Fibroblast of skin of left quadriceps (primary cell): ENCODE results near the gene FAM229B.
A peak's percentile ranks its signal among the peaks of the same experiment; 100 is the strongest.
"Not testable (repeated sequence)": the region's sequence is repeated elsewhere in the genome, so short reads cannot be mapped to it uniquely, and the experiment has no call there.

ENCODE experiments used
- DNase-seq, 2 experiments: peaks; one replicate each; pipeline ENCODE4 v3.0.0-alpha.2; 2013; ENCODE audit warnings: low read depth in 2 of 2

FAM229B gene

GRCh38 chr6:112065426-112065986, 21.9 kb upstream of the FAM229B start:
- DNase-seq = no peak

GRCh38 chr6:112066606-112067005, 20.8 kb upstream of the FAM229B start:
- no peak for DNase-seq

GRCh38 chr6:112081569-112081968, 5.8 kb upstream of the FAM229B start:
- no peak for DNase-seq

GRCh38 chr6:112085286-112086065, 1.9 kb upstream of the FAM229B start:
- no peak for DNase-seq

GRCh38 chr6:112086744-112087135, 651 bp upstream of the FAM229B start:
- peak; percentile 42 to 44 for DNase-seq

- no peak for DNase-seq
These were observed 525 bp downstream of the FAM229B start for GRCh38 chr6:112087916-112088315.

GRCh38 chr6:112096901-112097300, 9.5 kb downstream of the FAM229B start:
- DNase-seq = no peak

GRCh38 chr6:112100561-112100960, 13.2 kb downstream of the FAM229B start:
- no peak for DNase-seq

GRCh38 chr6:112106026-112106425, 18.6 kb downstream of the FAM229B start:
- not testable (repeated sequence) for DNase-seq

GRCh38 chr6:112106562-112106961, 19.2 kb downstream of the FAM229B start:
- DNase-seq = no peak

GRCh38 chr6:112109262-112109661, 21.9 kb downstream of the FAM229B start:
- DNase-seq = no peak

GRCh38 chr6:112113431-112113830, 26.0 kb downstream of the FAM229B start:
- DNase-seq = no peak

GRCh38 chr6:112113918-112114317, 26.5 kb downstream of the FAM229B start:
- DNase-seq = no peak

GRCh38 chr6:112114577-112115223, 27.3 kb downstream of the FAM229B start:
- no peak for DNase-seq

- no peak for DNase-seq
These were observed 28.8 kb downstream of the FAM229B start for GRCh38 chr6:112116221-112116620.

- DNase-seq = peak; percentile 1
These were observed 30.2 kb downstream of the FAM229B start for GRCh38 chr6:112117554-112117953.

GRCh38 chr6:112118034-112118433, 30.6 kb downstream of the FAM229B start:
- DNase-seq = no peak

- no peak for DNase-seq
These were observed 35.4 kb downstream of the FAM229B start for GRCh38 chr6:112122756-112123155.

- no peak for DNase-seq
These were observed 36.6 kb downstream of the FAM229B start for GRCh38 chr6:112123982-112124381.

- no peak for DNase-seq
These were observed 40.8 kb downstream of the FAM229B start for GRCh38 chr6:112128208-112128607.

- no peak for DNase-seq
These were observed 43.5 kb downstream of the FAM229B start for GRCh38 chr6:112130878-112131277.

GRCh38 chr6:112139052-112139451, 51.7 kb downstream of the FAM229B start:
- DNase-seq = no peak

- DNase-seq = no peak
These were observed 54.3 kb downstream of the FAM229B start for GRCh38 chr6:112141707-112142106.
